K562 (cell line): ENCODE data around the gene ABCB9. TPM values are rescaled to one million over a fixed set of nuclear protein-coding genes. Genes with fewer than 3 reads are reported as not detected.

Experiments
- ATAC-seq: fragments of 200-7000 bp; cut with Tn5 transposase; 3 replicates; pipeline ENCODE4 v1.9.1; 2020; ENCODE audit warnings: moderate library complexity
- BruUV-seq: library from RNA; stranded (reverse); fragments of 400-500 nt; replicated peaks from 2 replicates; lab custom pipeline; 2021; lab: Mats Ljungman, UMichigan
- CTCF ChIA-PET: fragments of 300-600 bp; formaldehyde crosslinking; extraction: SDS; loops from one replicate; lab custom pipeline; 2021; ENCODE audit warnings: low intra/inter-chr PET ratio; lab: Yijun Ruan, JAX
- POLR2A ChIA-PET: fragments of 300-600, 350-650 bp; sonication (Branson Sonifier 250); formaldehyde crosslinking; extraction: SDS; loops from one replicate; lab custom pipeline; 2021; ENCODE audit warnings: antibody characterized with exemption, inconsistent platforms; lab: Yijun Ruan, JAX
- DNase-seq, 4 experiments: peaks; one replicate each; pipeline versions ENCODE4 v3.0.0 to v3.0.0-alpha.2; 2011 to 2018; ENCODE audit warnings: low spot score in 3 of 4, mixed read lengths in 3 of 4; ENCODE audit errors: extremely low read depth in 1 of 4
- FAIRE-seq: peaks from 2 replicates; lab custom pipeline; 2011; peaks lifted over from hg19 to GRCh38; lab: Jason Lieb, UNC
- H2AFZ ChIP-seq: 2 replicates; pipeline ENCODE4 v1.6.0; 2011; ENCODE audit warnings: low read depth, low read length, control low read depth, inconsistent platforms
- H3K27ac ChIP-seq: fragments of 200-600 bp; 3 replicates; pipeline ENCODE4 v1.8.0; 2011; ENCODE audit warnings: low read depth, mild to moderate bottlenecking, control low read depth, inconsistent platforms, low read length, moderate library complexity, mixed read lengths; ENCODE audit errors: extremely low read depth
- H3K27me3 ChIP-seq, 2 experiments: fragments of 300-600 bp in 1 of 2; 2 replicates in 1 of 2; 3 replicates in 1 of 2; pipeline versions ENCODE4 v1.6.0 to v1.8.0; 2011; ENCODE audit warnings: inconsistent platforms in 2 of 2, low read length in 2 of 2, mild to moderate bottlenecking in 1 of 2, mixed read lengths in 1 of 2, moderate library complexity in 1 of 2; ENCODE audit not compliant: control insufficient read depth in 2 of 2, insufficient read depth in 2 of 2
- H3K36me3 ChIP-seq: fragments of 300-600 bp; 3 replicates; pipeline ENCODE4 v1.8.0; 2011; ENCODE audit warnings: mild to moderate bottlenecking, low read length, inconsistent platforms; ENCODE audit not compliant: control insufficient read depth, insufficient read depth
- H3K4me1 ChIP-seq, 2 experiments: fragments of 200-600 bp in 1 of 2; replicated peaks in 1 of 2; 2 replicates in 1 of 2; 3 replicates in 1 of 2; pipeline versions ENCODE4 v1.5.1 to v1.8.0; 2011; ENCODE audit warnings: inconsistent platforms in 2 of 2, low read length in 2 of 2, mild to moderate bottlenecking in 1 of 2, mixed read lengths in 1 of 2, moderate library complexity in 1 of 2; ENCODE audit not compliant: control insufficient read depth in 2 of 2, insufficient read depth in 2 of 2
- H3K4me2 ChIP-seq: 2 replicates; pipeline ENCODE4 v1.6.1; 2011; ENCODE audit warnings: low read length, control low read depth, inconsistent platforms, mixed read lengths; ENCODE audit not compliant: insufficient read depth
- H3K4me3 ChIP-seq: fragments of 200-600 bp; sonication (generic), shearing (Covaris generic); 2 replicates; pipeline ENCODE4 v1.5.1; 2016; ENCODE audit warnings: control low read depth, inconsistent platforms
- H3K79me2 ChIP-seq: fragments of 200-600 bp; 3 replicates; pipeline ENCODE4 v1.8.0; 2011; ENCODE audit warnings: low read length, inconsistent platforms; ENCODE audit not compliant: control insufficient read depth, insufficient read depth
- H3K9ac ChIP-seq, 2 experiments: 2 replicates each; pipeline versions ENCODE4 v1.6.0 to v1.6.1; 2011; ENCODE audit warnings: low read depth in 2 of 2, low read length in 2 of 2, control low read depth in 1 of 2, inconsistent platforms in 1 of 2, mild to moderate bottlenecking in 1 of 2, mixed read lengths in 1 of 2; ENCODE audit not compliant: insufficient read depth in 1 of 2
- H3K9me1 ChIP-seq: one replicate; pipeline ENCODE4 v1.6.0; 2011; ENCODE audit warnings: inconsistent platforms, mild to moderate bottlenecking, low read length, moderate library complexity; ENCODE audit not compliant: control insufficient read depth, insufficient read depth
- H3K9me3 ChIP-seq: replicated peaks from 2 replicates; pipeline ENCODE4 v1.5.1; 2011; ENCODE audit warnings: low read depth, low read length, inconsistent platforms; ENCODE audit not compliant: control insufficient read depth, insufficient read depth
- H4K20me1 ChIP-seq: replicated peaks from 2 replicates; pipeline ENCODE4 v1.6.1; 2011; ENCODE audit warnings: low read length, inconsistent platforms, mixed read lengths; ENCODE audit not compliant: control insufficient read depth, insufficient read depth
- BRCA1 ChIP-seq, 2 experiments: fragments of 450-650 bp in 1 of 2; sonication (generic) in 1 of 2; formaldehyde crosslinking in 1 of 2; IDR thresholded peaks; 2 replicates each; pipeline versions ENCODE4 v1.5.0 to v1.6.1; 2017 to 2020; ENCODE audit warnings: mild to moderate bottlenecking in 1 of 2, missing genetic modification reagents in 1 of 2
- DPF2 ChIP-seq: fragments of 450-650 bp; IDR thresholded peaks from 2 replicates; pipeline ENCODE4 v1.6.1; 2016
- GTF2A2 ChIP-seq: IDR thresholded peaks from 2 replicates; pipeline ENCODE4 v1.6.1; 2016; ENCODE audit warnings: mild to moderate bottlenecking, missing genetic modification characterization, missing compliant biosample characterization
- JUND ChIP-seq, 2 experiments: IDR thresholded peaks; 2 replicates in 1 of 2; 3 replicates in 1 of 2; pipeline ENCODE4 v1.6.1; 2011; ENCODE audit warnings: borderline replicate concordance in 2 of 2, low read depth in 2 of 2, low read length in 2 of 2, improper control_type of control experiment in 1 of 2, missing biosample characterization in 1 of 2, missing genetic modification characterization in 1 of 2, missing genetic modification reagents in 1 of 2
- KLF13 ChIP-seq: fragments of 450-650 bp; IDR thresholded peaks from 2 replicates; pipeline ENCODE4 v1.6.1; 2016; ENCODE audit warnings: missing genetic modification characterization, low read depth, mild to moderate bottlenecking, missing compliant biosample characterization, moderate library complexity, borderline replicate concordance
- POLR3G ChIP-seq: IDR thresholded peaks from 2 replicates; pipeline ENCODE4 v1.6.1; 2011; ENCODE audit not compliant: insufficient read length, insufficient replicate concordance; ENCODE audit errors: extremely low read depth
- SRF ChIP-seq, 2 experiments: fragments of 250-450, 450-650 bp in 1 of 2; sonication (Bioruptor Pico) in 1 of 2; sonication (generic) in 1 of 2; formaldehyde crosslinking; IDR thresholded peaks; 2 replicates each; pipeline versions ENCODE4 v1.5.0 to v1.5.1; 2020 to 2022; ENCODE audit warnings: mild to moderate bottlenecking in 1 of 2, missing genetic modification reagents in 1 of 2
- ZNF121 ChIP-seq: sonication (generic); formaldehyde crosslinking; conservative IDR thresholded peaks from 2 replicates; pipeline ENCODE4 v1.8.0; 2022; ENCODE audit warnings: missing genetic modification reagents
- ZNF217 ChIP-seq: sonication (generic); formaldehyde crosslinking; IDR thresholded peaks from 2 replicates; pipeline ENCODE4 v1.8.0; 2022; ENCODE audit warnings: mild to moderate bottlenecking, missing genetic modification reagents
- ZNF239 ChIP-seq: fragments of 250-450 bp; sonication (Bioruptor Pico); IDR thresholded peaks from 2 replicates; pipeline ENCODE4 v1.4.0; 2020; ENCODE audit warnings: mild to moderate bottlenecking
- WGBS: fragments of 100-300 bp; shearing (Covaris generic); methylation state at CpG from one replicate; pipeline ENCODE4 v1.1.6; 2016; ENCODE audit warnings: low coverage, mixed read lengths; ENCODE audit not compliant: insufficient coverage; ENCODE audit errors: missing lambda C conversion rate; 5-methylcytosine and 5-hydroxymethylcytosine counted together
- in situ Hi-C: fragments of 300-500 bp; cut with MboI; formaldehyde crosslinking; loops from 4 replicates; pipeline ENCODE4 v1.15.0; 2018; ENCODE audit warnings: inconsistent platforms, mixed read lengths
- intact Hi-C: fragments of 100-400 bp; cut with micrococcal nuclease; formaldehyde crosslinking; loops from 2 replicates; pipeline ENCODE4 v1.14.2; 2022
- polyA plus RNA-seq, 8 experiments: library from polyadenylated mRNA; depleted of rRNA in 4 of 8; stranded (reverse) in 5 of 8; unstranded in 3 of 8; fragments of >200 nt; fragmentation: Nextera tagmentation in 2 of 8; fragmentation: Illumina TruSeq in 1 of 8; extraction: Ambion mirVana in 2 of 8; extraction: Trizol in 1 of 8; gene quantifications; 2 replicates each; pipeline versions ENCODE4 v1.2.1 to v1.2.3, GENCODE V29; 2011 to 2014; ENCODE audit warnings: inconsistent platforms in 1 of 8, missing spikeins in 1 of 8
- total RNA-seq, 7 experiments: library from RNA; depleted of rRNA in 6 of 7; stranded (reverse); fragments of >200 nt in 6 of 7; fragmentation: Illumina TruSeq in 2 of 7; extraction: Trizol in 2 of 7; gene quantifications; 2 replicates each; pipeline versions ENCODE4 v1.2.1 to v1.2.3, GENCODE V29; 2011 to 2021; ENCODE audit warnings: low replicate concordance in 1 of 7
- TF ChIP-seq, protein P1 (sequence below): sonication (generic); formaldehyde crosslinking; IDR thresholded peaks from 2 replicates; pipeline ENCODE4 v1.8.0; 2022; ENCODE audit warnings: mild to moderate bottlenecking, missing genetic modification reagents, borderline replicate concordance
- TF ChIP-seq, protein P2 (sequence below): fragments of 250-450 bp; sonication (Bioruptor Pico); IDR thresholded peaks from 2 replicates; pipeline ENCODE4 v1.4.0; 2020

The ABCB9 gene
- total and polyA plus RNA-seq, 9 of the 15 experiments (the other 6 are each of a cell fraction or from before 2014, with no cell fraction given) = 0.20 to 12.6 (median 6.2) TPM

GRCh38 chr12:122988612-122989212, 22.4 kb upstream of the ABCB9 start:
- Histone ChIP-seq H3K79me2 (no peaks in the 10 kb centered on the region), H3K4me2 (no peak overlapping the region), H3K27me3 (no peaks in the 10 kb centered on the region), H3K36me3 (peaks cover 7% of the 10 kb centered on the region; the same call in 2 of the 3 replicates), H3K9me1 (no peaks in the 10 kb centered on the region), H4K20me1 (no peaks in the 10 kb centered on the region), H3K9ac (peak overlapping the region in 1 of 2 experiments; percentile 58; a peak in 2 of 4 replicates), H3K4me3 (no peak overlapping the region), H3K9me3 (no peaks in the 10 kb centered on the region), H3K4me1 (peaks cover 13 to 76% of the 10 kb centered on the region in 2 experiments), H2AFZ (no peak overlapping the region), H3K27ac (no peak overlapping the region)
- DNase-seq (no peak), FAIRE-seq (no peak), ATAC-seq (no peak)
- in situ Hi-C loops (no loop called here), intact Hi-C loops (loop anchor here (10.0 kb wide), 1 partner anchor 156 kb away; no protein-coding TSS in a partner anchor)
- POLR2A ChIA-PET = interaction anchor here (1.1 to 1.3 kb wide), 2 partner anchors 10 kb away, joined by 3 to 5 read pairs; no protein-coding TSS in a partner anchor
- 73% methylated on average over 18 of the region's 21 CpGs for WGBS
- CTCF ChIA-PET = no interaction called here
- BruUV-seq = no TSS peak
- TF ChIP-seq ZNF217 (no peak), POLR3G (no peak), DPF2 (no peak), GTF2A2 (tag) (no peak), ZNF239 (CRISPR knock-in tag) (no peak), ZNF121 (CRISPR knock-in tag) (no peak), BRCA1 (IDR thresholded peaks at IDR 0.05) (no peak), BRCA1 (CRISPR knock-in tag; IDR thresholded peaks at IDR 0.05) (no peak), SRF (CRISPR knock-in tag; IDR thresholded peaks at IDR 0.05) (no peak), JUND (IDR thresholded peaks at IDR 0.05; ENCODE audit: borderline replicate concordance, low read depth, low read length) (no peak), JUND (tag; IDR thresholded peaks at IDR 0.05; ENCODE audit: borderline replicate concordance, low read depth, low read length) (no peak), KLF13 (tag) (no peak)
- TF ChIP-seq, protein P1, sequence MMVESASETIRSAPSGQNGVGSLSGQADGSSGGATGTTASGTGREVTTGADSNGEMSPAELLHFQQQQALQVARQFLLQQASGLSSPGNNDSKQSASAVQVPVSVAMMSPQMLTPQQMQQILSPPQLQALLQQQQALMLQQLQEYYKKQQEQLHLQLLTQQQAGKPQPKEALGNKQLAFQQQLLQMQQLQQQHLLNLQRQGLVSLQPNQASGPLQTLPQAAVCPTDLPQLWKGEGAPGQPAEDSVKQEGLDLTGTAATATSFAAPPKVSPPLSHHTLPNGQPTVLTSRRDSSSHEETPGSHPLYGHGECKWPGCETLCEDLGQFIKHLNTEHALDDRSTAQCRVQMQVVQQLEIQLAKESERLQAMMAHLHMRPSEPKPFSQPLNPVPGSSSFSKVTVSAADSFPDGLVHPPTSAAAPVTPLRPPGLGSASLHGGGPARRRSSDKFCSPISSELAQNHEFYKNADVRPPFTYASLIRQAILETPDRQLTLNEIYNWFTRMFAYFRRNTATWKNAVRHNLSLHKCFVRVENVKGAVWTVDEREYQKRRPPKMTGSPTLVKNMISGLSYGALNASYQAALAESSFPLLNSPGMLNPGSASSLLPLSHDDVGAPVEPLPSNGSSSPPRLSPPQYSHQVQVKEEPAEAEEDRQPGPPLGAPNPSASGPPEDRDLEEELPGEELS = no peak
- TF ChIP-seq, protein P2, sequence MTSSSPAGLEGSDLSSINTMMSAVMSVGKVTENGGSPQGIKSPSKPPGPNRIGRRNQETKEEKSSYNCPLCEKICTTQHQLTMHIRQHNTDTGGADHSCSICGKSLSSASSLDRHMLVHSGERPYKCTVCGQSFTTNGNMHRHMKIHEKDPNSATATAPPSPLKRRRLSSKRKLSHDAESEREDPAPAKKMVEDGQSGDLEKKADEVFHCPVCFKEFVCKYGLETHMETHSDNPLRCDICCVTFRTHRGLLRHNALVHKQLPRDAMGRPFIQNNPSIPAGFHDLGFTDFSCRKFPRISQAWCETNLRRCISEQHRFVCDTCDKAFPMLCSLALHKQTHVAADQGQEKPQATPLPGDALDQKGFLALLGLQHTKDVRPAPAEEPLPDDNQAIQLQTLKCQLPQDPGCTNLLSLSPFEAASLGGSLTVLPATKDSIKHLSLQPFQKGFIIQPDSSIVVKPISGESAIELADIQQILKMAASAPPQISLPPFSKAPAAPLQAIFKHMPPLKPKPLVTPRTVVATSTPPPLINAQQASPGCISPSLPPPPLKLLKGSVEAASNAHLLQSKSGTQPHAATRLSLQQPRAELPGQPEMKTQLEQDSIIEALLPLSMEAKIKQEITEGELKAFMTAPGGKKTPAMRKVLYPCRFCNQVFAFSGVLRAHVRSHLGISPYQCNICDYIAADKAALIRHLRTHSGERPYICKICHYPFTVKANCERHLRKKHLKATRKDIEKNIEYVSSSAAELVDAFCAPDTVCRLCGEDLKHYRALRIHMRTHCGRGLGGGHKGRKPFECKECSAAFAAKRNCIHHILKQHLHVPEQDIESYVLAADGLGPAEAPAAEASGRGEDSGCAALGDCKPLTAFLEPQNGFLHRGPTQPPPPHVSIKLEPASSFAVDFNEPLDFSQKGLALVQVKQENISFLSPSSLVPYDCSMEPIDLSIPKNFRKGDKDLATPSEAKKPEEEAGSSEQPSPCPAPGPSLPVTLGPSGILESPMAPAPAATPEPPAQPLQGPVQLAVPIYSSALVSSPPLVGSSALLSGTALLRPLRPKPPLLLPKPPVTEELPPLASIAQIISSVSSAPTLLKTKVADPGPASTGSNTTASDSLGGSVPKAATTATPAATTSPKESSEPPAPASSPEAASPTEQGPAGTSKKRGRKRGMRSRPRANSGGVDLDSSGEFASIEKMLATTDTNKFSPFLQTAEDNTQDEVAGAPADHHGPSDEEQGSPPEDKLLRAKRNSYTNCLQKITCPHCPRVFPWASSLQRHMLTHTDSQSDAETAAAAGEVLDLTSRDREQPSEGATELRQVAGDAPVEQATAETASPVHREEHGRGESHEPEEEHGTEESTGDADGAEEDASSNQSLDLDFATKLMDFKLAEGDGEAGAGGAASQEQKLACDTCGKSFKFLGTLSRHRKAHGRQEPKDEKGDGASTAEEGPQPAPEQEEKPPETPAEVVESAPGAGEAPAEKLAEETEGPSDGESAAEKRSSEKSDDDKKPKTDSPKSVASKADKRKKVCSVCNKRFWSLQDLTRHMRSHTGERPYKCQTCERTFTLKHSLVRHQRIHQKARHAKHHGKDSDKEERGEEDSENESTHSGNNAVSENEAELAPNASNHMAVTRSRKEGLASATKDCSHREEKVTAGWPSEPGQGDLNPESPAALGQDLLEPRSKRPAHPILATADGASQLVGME (CRISPR knock-in tag) = no peak
